GM12872 (cell line): Measurements from ENCODE around the gene SPINK5.

Source experiments
- TF ChIP-seq, protein P1 (sequence below): IDR thresholded peaks from 3 replicates; pipeline ENCODE4 v1.5.1; 2011; ENCODE audit warnings: low read depth, mild to moderate bottlenecking, low read length, moderate library complexity; ENCODE audit not compliant: insufficient read depth

The SPINK5 gene

GRCh38 chr5:148141645-148142044 lies 77.9 kb downstream of the SPINK5 start:
- TF ChIP-seq, protein P1, sequence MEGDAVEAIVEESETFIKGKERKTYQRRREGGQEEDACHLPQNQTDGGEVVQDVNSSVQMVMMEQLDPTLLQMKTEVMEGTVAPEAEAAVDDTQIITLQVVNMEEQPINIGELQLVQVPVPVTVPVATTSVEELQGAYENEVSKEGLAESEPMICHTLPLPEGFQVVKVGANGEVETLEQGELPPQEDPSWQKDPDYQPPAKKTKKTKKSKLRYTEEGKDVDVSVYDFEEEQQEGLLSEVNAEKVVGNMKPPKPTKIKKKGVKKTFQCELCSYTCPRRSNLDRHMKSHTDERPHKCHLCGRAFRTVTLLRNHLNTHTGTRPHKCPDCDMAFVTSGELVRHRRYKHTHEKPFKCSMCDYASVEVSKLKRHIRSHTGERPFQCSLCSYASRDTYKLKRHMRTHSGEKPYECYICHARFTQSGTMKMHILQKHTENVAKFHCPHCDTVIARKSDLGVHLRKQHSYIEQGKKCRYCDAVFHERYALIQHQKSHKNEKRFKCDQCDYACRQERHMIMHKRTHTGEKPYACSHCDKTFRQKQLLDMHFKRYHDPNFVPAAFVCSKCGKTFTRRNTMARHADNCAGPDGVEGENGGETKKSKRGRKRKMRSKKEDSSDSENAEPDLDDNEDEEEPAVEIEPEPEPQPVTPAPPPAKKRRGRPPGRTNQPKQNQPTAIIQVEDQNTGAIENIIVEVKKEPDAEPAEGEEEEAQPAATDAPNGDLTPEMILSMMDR = no peak

DNA sequence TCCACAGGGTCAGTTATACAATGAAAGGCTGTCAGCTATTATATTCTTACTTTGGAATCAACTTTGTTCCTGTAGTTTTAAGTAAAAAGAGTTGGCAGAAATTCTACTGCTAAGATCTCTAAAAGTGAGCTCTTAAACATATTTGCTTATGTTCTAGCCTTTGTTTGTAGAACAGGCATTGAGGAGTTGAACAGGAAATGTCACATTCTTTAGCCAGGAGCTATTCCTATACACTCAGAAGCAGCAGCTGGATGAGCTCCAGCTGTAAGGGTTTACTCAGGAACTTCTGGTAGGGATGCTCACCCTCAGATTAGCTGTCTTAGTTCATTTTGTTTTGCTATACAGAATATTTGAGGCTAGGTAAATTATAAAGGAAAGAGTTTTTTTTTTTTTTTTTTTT lies 82.1 kb downstream of the SPINK5 start:
- TF ChIP-seq, protein P1 = no peak

DNA sequence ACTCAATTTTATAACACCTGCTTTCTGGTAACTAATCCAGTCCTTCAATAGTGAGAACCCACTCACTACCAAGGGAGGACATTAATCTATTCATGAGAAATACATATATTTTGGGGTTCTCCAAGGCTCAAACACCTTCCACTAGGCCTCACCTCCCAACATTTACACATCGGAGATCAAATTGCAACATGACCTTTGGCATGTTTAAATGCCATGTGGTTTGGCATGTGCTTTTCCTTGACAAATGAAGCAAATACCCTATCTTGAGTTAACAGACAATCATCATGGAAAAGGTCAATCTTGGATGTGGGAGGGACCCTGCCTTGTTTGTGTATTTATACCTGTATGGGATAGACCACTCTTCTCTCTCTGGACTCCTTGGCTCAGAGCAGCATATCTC lies 82.7 kb downstream of the SPINK5 start:
- TF ChIP-seq, protein P1 = no peak

- TF ChIP-seq, protein P1 = no peak
These were observed 83.6 kb downstream of the SPINK5 start for GRCh38 chr5:148147415-148147814.

GRCh38 chr5:148151872-148152271 lies 88.1 kb downstream of the SPINK5 start:
- TF ChIP-seq, protein P1 = no peak

DNA sequence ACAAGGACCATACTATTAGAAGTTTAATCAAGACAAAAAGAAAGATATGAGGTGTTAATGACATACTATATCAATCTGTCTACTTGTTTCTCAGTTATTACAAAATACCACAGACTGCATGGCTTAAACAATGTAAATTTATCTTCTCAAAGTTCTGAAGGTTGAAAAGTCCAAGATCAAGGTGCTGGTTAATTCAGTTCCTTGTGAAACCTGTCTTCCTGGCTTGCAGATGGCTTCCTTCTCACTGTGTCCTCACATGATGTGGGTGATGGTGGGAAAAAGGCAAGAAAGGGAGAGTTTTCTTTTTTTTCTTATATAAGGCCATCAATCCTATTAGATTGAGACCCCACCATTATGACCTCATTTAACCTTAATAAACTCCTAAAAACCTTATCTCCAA lies 89.0 kb downstream of the SPINK5 start:
- TF ChIP-seq, protein P1 = no peak

DNA sequence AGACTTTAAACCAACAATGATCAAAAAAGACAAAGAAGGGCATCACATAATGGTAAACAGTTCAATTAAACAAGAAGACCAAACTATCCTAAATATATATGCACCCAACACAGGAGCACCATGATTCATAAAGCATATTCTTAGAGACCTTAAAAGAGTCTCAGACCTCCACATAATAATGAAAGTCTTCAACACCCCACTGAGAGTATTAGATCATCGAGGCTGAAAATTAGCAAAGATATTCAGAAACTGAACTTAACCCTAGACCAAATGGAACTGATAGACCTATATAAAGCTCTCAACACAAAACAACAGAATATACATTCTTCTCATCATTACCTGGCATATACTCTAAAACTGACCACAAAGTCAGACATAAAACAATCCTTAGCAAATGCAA lies 92.8 kb downstream of the SPINK5 start:
- TF ChIP-seq, protein P1 = no peak

DNA sequence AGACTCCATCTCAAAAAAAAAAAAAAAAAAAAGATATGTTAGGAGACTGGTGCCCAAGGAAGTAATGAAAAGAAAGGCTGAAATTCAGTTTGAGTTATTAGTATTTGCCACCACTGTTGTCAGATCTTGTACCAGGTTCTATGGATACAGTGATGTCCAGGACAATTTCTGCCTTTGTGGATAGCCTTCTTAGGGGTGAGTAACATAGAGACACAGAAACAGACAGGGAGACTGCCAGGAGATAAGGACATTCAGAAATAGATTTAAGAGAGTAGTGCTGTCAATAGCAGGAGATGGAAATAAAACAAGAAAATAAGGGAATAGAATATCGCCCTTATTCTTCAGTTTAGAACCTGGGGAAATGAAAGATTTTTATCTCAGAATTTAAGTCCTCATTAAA lies 98.3 kb downstream of the SPINK5 start:
- TF ChIP-seq, protein P1 = no peak
